H1 (cell line): ENCODE data around the gene COL4A3.
"Not testable (repeated sequence)": the region's sequence is repeated elsewhere in the genome, so short reads cannot be mapped to it uniquely, and the experiment has no call there.

Source experiments
- POLR2A ChIP-seq, 2 experiments: IDR thresholded peaks; 1 replicate in 1 of 2; 2 replicates in 1 of 2; pipeline ENCODE4 v1.6.1; 2011; ENCODE audit warnings: low read depth in 2 of 2, low read length in 2 of 2, mild to moderate bottlenecking in 2 of 2; ENCODE audit errors: control extremely low read depth in 1 of 2
- SP4 ChIP-seq: IDR thresholded peaks from 2 replicates; pipeline ENCODE4 v1.6.1; 2012; ENCODE audit warnings: low read length, inconsistent platforms

GRCh38 chr2:227225641-227226040 lies 61.2 kb downstream of the COL4A3 start:
- TF ChIP-seq POLR2A (IDR thresholded peaks at IDR 0.05; ENCODE audit: control extremely low read depth in 1 of 2, low read depth in 2 of 2, low read length in 2 of 2); SP4: not testable (repeated sequence)
